Fibroblast of mammary gland (primary cell): ENCODE data around the gene YLPM1.
A peak's percentile ranks its signal among the peaks of the same experiment; 100 is the strongest.

Experiments used
- DNase-seq: peaks from one replicate; pipeline ENCODE4 v3.0.0-alpha.2; 2010; ENCODE audit warnings: low read depth
- H3K4me3 ChIP-seq: 2 replicates; pipeline ENCODE4 v1.5.1; 2011; ENCODE audit warnings: low read depth, mild to moderate bottlenecking, low read length, moderate library complexity; ENCODE audit not compliant: control insufficient read depth
- CTCF ChIP-seq: conservative IDR thresholded peaks from 2 replicates; pipeline ENCODE4 v1.5.1; 2011; ENCODE audit warnings: low read depth, low read length, inconsistent platforms; ENCODE audit not compliant: control insufficient read depth, insufficient read depth

The YLPM1 gene

GRCh38 chr14:74786796-74787315 lies 23.7 kb downstream of the YLPM1 start:
- H3K4me3 ChIP-seq: no peak overlapping the region
- TF ChIP-seq CTCF: no peak
- DNase-seq: no peak

DNA sequence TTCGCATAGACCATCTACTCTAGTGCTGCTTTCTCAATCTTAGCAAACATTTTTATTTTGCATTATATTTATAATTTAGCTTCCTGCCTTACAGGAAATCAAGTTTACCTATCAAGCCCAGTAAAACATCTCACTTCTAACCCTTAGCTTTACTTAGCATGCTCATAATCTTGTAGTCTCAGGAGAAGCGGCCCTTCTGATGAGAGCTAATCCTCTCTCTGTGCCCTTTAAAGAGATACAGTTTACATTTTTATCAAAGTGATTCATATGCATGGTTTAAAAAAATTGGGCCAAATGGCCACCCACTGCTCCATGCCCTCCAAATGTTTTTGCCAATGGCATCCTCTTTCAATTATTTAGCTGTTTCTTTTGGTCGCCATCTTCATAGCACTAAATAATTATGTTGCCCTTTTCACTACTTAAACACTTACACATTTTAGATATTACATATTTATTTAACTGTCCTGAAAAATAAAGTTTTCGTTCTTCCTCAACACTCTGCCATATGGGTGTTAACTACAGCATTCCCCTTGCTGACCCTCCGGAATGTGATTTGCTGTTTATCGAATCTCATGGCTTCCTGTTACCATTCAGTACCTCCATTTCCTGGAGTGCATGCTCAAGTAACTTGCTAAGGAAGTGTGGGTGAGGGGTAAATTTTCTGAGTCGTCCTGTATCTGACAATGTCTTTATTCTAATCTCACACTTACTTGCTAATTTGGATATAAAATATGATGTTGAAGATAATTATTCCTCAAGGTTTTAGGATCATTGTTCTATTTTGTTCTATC lies 29.3 kb downstream of the YLPM1 start:
- DNase-seq: peak; percentile 15
- no peak overlapping the region for H3K4me3 ChIP-seq
- no peak for TF ChIP-seq CTCF

DNA sequence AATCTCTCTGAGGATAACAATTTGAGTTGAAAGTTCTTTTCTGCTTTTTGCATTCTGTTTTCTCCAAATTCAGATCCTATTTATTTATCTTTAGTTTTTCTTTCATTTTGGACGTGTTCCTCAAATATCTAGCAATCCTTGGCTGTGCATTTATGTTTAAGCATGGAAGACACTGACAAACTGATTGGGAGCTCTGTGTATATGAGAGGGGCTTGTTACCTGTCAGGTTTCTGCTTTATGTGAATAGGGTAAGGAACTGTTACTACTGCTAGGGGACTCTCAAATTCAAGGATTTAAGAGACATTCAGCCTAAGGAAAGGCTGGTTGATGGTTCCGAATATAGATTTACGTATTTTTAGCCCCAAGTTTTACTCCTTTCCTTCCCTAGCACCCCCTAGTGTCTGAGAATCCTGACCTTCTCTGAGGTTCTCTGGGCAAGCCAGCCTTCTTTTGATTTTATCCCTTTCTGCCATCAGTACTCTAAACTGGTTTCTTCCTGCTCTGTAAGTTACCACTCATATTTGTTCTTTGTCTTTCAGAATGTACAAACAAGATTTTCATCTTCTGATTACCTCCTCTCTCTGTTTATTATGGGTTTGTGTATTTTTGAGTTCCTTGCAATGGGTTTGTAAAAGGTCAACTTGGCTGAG lies 30.5 kb downstream of the YLPM1 start:
- no peak overlapping the region for H3K4me3 ChIP-seq
- TF ChIP-seq CTCF: peak; percentile 51
- peak; percentile 36 for DNase-seq

- no peak for TF ChIP-seq CTCF
- H3K4me3 ChIP-seq: no peak overlapping the region
- no peak for DNase-seq
Measured at GRCh38 chr14:74794947-74795346, 31.8 kb downstream of the YLPM1 start.

DNA sequence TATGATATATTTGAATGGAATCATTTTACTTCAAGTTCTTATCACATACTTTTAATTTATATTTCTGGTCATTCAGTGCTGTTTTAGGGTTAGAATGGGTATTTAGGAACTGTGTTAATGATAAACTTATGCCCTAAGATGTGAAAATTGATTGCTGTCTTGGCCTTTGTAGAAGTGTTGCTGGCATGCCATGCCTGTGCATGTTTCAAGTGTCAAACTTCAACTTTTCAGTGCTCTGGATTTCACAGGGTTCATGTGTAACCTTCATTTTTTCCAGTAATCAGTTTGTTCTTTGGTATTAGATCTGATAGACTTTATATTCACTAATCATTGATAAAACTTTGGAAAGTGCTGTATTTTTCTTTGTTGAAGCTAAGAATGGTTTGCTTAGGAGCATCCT lies 36.6 kb downstream of the YLPM1 start:
- DNase-seq: no peak
- TF ChIP-seq CTCF: no peak
- H3K4me3 ChIP-seq: no peak overlapping the region

- no peak for DNase-seq
- TF ChIP-seq CTCF: no peak
- no peak overlapping the region for H3K4me3 ChIP-seq
Measured at GRCh38 chr14:74800780-74801179, 37.7 kb downstream of the YLPM1 start.
